Smooth muscle cell (in vitro differentiated cells): ENCODE measurements around the gene FSTL4. TPM values are rescaled to one million over a fixed set of nuclear protein-coding genes. Genes with fewer than 3 reads are reported as not detected.

Experiments
- DNase-seq: peaks from one replicate; lab custom pipeline; 2025; ENCODE audit not compliant: unreplicated experiment; lab: John Stamatoyannopoulos, UW
- H2AFZ ChIP-seq: fragments of 200-600 bp; sonication (generic); 2 replicates; pipeline ENCODE4 v1.6.0; 2016; ENCODE audit warnings: antibody characterized with exemption, low read depth, mild to moderate bottlenecking
- H3F3A ChIP-seq: fragments of 200-600 bp; sonication (generic); 2 replicates; pipeline ENCODE4 v1.6.0; 2017; ENCODE audit warnings: antibody characterized with exemption, low read depth
- H3K27ac ChIP-seq: fragments of 200-600 bp; sonication (generic); 2 replicates; pipeline ENCODE4 v1.5.1; 2016; ENCODE audit warnings: low read depth, mild to moderate bottlenecking
- H3K27me3 ChIP-seq: fragments of 200-600 bp; sonication (generic); 2 replicates; pipeline ENCODE4 v1.6.1; 2016; ENCODE audit warnings: low read depth, mild to moderate bottlenecking
- H3K36me3 ChIP-seq: fragments of 200-600 bp; sonication (generic); 2 replicates; pipeline ENCODE4 v1.5.1; 2016; ENCODE audit warnings: low read depth
- H3K4me1 ChIP-seq: fragments of 200-600 bp; sonication (generic); 2 replicates; pipeline ENCODE4 v1.5.1; 2016; ENCODE audit warnings: low read depth
- H3K4me2 ChIP-seq: fragments of 200-600 bp; sonication (generic); 2 replicates; pipeline ENCODE4 v1.6.0; 2016; ENCODE audit warnings: mild to moderate bottlenecking
- H3K4me3 ChIP-seq: fragments of 200-600 bp; sonication (generic); 2 replicates; pipeline ENCODE4 v1.5.1; 2016; ENCODE audit warnings: mild to moderate bottlenecking
- H3K79me2 ChIP-seq: fragments of 200-600 bp; sonication (generic); 2 replicates; pipeline ENCODE4 v1.6.0; 2016; ENCODE audit warnings: low read depth, mild to moderate bottlenecking
- H3K9ac ChIP-seq: fragments of 200-600 bp; sonication (generic); 2 replicates; pipeline ENCODE4 v1.6.0; 2016; ENCODE audit warnings: low read depth
- H3K9me3 ChIP-seq: fragments of 200-600 bp; sonication (generic); replicated peaks from 2 replicates; pipeline ENCODE4 v1.5.1; 2016; ENCODE audit warnings: low read depth
- H4K20me1 ChIP-seq: fragments of 200-600 bp; sonication (generic); 2 replicates; pipeline ENCODE4 v1.6.0; 2016; ENCODE audit warnings: low read depth
- WGBS: methylation state at CpG from one replicate; pipeline ENCODE4 v1.1.7; 2016; ENCODE audit warnings: low lambda C conversion rate; 5-methylcytosine and 5-hydroxymethylcytosine counted together
- polyA plus RNA-seq: library from polyadenylated mRNA; unstranded; fragments of >200 nt; fragmentation: Nextera tagmentation; extraction: Ambion mirVana; gene quantifications from 2 replicates; pipeline ENCODE4 v1.2.1, GENCODE V29; 2016
- total RNA-seq: library from RNA; depleted of rRNA; stranded (reverse); fragments of >200 nt; gene quantifications from 2 replicates; pipeline ENCODE4 v1.2.3, GENCODE V29; 2014
- TF ChIP-seq, protein P1 (sequence below): fragments of 200-600 bp; sonication (generic); IDR thresholded peaks from 2 replicates; pipeline ENCODE4 v1.5.1; 2017; ENCODE audit warnings: borderline replicate concordance, mild to moderate bottlenecking, antibody characterized with exemption; ENCODE audit not compliant: insufficient read depth, poor library complexity, severe bottlenecking

The FSTL4 gene
- total and polyA plus RNA-seq, 2 experiments from 2014 or later: 0.49 TPM; not detected in 1

DNA sequence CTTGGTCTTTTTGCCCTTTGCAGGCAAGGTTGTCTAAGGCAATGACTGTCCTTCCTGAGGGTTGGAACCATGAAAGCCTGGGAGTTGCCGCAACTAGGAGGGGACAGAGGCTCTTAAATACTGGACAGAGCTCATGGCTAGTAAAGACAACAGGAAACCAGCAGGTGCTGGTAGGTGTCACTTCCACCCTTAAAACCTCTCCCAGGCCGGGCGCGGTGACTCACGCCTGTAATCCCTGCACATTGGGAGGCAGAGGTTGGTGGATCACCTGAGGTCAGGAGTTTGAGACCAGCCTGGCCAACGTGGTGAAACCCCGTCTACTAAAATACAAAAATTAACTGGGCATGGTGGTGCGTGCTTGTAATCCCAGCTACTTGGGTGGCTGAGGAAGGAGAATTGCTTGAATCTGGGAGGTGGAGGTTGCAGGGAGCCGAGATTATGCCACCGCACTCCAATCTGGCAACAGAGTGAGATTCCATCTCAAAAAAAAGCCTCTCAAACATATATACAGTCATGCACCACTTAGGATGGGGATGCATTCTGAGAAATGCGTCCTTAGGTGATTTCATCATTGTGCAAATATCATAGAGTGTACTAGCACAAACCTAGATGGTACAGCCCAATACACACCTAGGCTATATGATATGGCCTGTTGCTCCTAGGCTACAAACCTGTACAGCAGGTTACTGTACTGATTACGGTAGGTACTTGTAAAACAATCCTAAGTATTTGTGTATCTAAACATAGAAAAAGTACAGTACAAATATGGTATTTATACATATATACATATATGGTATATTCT, 457.9 kb downstream of the FSTL4 start:
- H3K4me3 ChIP-seq: no peak overlapping the region
- TF ChIP-seq, protein P1, sequence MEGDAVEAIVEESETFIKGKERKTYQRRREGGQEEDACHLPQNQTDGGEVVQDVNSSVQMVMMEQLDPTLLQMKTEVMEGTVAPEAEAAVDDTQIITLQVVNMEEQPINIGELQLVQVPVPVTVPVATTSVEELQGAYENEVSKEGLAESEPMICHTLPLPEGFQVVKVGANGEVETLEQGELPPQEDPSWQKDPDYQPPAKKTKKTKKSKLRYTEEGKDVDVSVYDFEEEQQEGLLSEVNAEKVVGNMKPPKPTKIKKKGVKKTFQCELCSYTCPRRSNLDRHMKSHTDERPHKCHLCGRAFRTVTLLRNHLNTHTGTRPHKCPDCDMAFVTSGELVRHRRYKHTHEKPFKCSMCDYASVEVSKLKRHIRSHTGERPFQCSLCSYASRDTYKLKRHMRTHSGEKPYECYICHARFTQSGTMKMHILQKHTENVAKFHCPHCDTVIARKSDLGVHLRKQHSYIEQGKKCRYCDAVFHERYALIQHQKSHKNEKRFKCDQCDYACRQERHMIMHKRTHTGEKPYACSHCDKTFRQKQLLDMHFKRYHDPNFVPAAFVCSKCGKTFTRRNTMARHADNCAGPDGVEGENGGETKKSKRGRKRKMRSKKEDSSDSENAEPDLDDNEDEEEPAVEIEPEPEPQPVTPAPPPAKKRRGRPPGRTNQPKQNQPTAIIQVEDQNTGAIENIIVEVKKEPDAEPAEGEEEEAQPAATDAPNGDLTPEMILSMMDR: no peak
- H3F3A ChIP-seq: no peaks in the 10 kb centered on the region
- no peaks in the 10 kb centered on the region for H3K36me3 ChIP-seq
- no peak for DNase-seq
- no peak overlapping the region for H3K9ac ChIP-seq
- 94% methylated on average over 12 of the region's 12 CpGs for WGBS
- H3K4me2 ChIP-seq: no peak overlapping the region
- H3K27me3 ChIP-seq: peaks cover 9% of the 10 kb centered on the region
- no peak overlapping the region for H3K27ac ChIP-seq
- no peaks in the 10 kb centered on the region for H3K9me3 ChIP-seq
- no peaks in the 10 kb centered on the region for H3K79me2 ChIP-seq
- H2AFZ ChIP-seq: no peak overlapping the region
- peaks cover 9% of the 10 kb centered on the region for H3K4me1 ChIP-seq
- H4K20me1 ChIP-seq: no peaks in the 10 kb centered on the region

- no peak overlapping the region for H2AFZ ChIP-seq
- H3K4me2 ChIP-seq: no peak overlapping the region
- H3K9me3 ChIP-seq: no peaks in the 10 kb centered on the region
- no peaks in the 10 kb centered on the region for H3F3A ChIP-seq
- no peaks in the 10 kb centered on the region for H3K79me2 ChIP-seq
- peaks cover 9% of the 10 kb centered on the region for H3K27me3 ChIP-seq
- no peak overlapping the region for H3K9ac ChIP-seq
- no peaks in the 10 kb centered on the region for H3K36me3 ChIP-seq
- no peaks in the 10 kb centered on the region for H4K20me1 ChIP-seq
- TF ChIP-seq, protein P1: no peak
- 97% methylated on average over 6 of the region's 6 CpGs for WGBS
- peaks cover 9% of the 10 kb centered on the region for H3K4me1 ChIP-seq
- H3K4me3 ChIP-seq: no peak overlapping the region
- no peak for DNase-seq
- H3K27ac ChIP-seq: no peak overlapping the region
Observed at GRCh38 chr5:133150909-133151544, 461.3 kb downstream of the FSTL4 start.

- Histone ChIP-seq H3F3A (no peaks in the 10 kb centered on the region), H3K9ac (no peak overlapping the region), H3K9me3 (no peaks in the 10 kb centered on the region), H3K4me1 (peaks cover 9% of the 10 kb centered on the region), H3K27ac (no peak overlapping the region), H2AFZ (peak overlapping the region; percentile 14), H3K4me3 (no peak overlapping the region), H3K27me3 (no peaks in the 10 kb centered on the region), H3K36me3 (no peaks in the 10 kb centered on the region), H3K79me2 (no peaks in the 10 kb centered on the region), H3K4me2 (no peak overlapping the region), H4K20me1 (no peaks in the 10 kb centered on the region)
- TF ChIP-seq, protein P1: no peak
- 52% methylated on average over 4 of the region's 4 CpGs for whole genome bisulfite sequencing
- DNase-seq: no peak
Observed at GRCh38 chr5:133149345-133149744, 463.0 kb downstream of the FSTL4 start.
